Occipital lobe (tissue), 2 donors: ENCODE results near the gene DMRTB1. TPM values are rescaled to one million over a fixed set of nuclear protein-coding genes. Genes with fewer than 3 reads are reported as not detected.

ENCODE experiments used
- DNase-seq: peaks from one replicate; lab custom pipeline; 2025; lab: John Stamatoyannopoulos, UW
- total RNA-seq: library from RNA; depleted of rRNA; stranded (reverse); fragments of >200 nt; gene quantifications from one replicate; pipeline ENCODE4 v1.2.3, GENCODE V29; 2014

The DMRTB1 gene
- total RNA-seq, 1 donor from 2014 or later: not detected

- no peak for DNase-seq
These were observed 5.0 kb downstream of the DMRTB1 start for GRCh38 chr1:53463961-53464899.

- no peak for DNase-seq
These were observed 6.1 kb downstream of the DMRTB1 start for GRCh38 chr1:53465023-53465957.

GRCh38 chr1:53467391-53467790 is 8.2 kb downstream of the DMRTB1 start:
- no peak for DNase-seq

GRCh38 chr1:53468374-53468773 is 9.2 kb downstream of the DMRTB1 start:
- no peak for DNase-seq

- no peak for DNase-seq
These were observed 10.2 kb downstream of the DMRTB1 start for GRCh38 chr1:53469373-53469772.

- DNase-seq: peak; percentile 28
These were observed 11.0 kb downstream of the DMRTB1 start for GRCh38 chr1:53470155-53470554.

- no peak for DNase-seq
These were observed 11.4 kb downstream of the DMRTB1 start for GRCh38 chr1:53470584-53470983.

GRCh38 chr1:53471000-53471399 is 11.8 kb downstream of the DMRTB1 start:
- DNase-seq: no peak

- no peak for DNase-seq
These were observed 14.3 kb downstream of the DMRTB1 start for GRCh38 chr1:53473463-53473862.

GRCh38 chr1:53475664-53476063 is 16.5 kb downstream of the DMRTB1 start:
- no peak for DNase-seq

GRCh38 chr1:53476579-53476978 is 17.4 kb downstream of the DMRTB1 start:
- DNase-seq: no peak

GRCh38 chr1:53477651-53478501 is 18.7 kb downstream of the DMRTB1 start:
- DNase-seq: no peak

- DNase-seq: no peak
These were observed 19.3 kb downstream of the DMRTB1 start for GRCh38 chr1:53478502-53478818.

- DNase-seq: no peak
These were observed 21.5 kb downstream of the DMRTB1 start for GRCh38 chr1:53480678-53481077.

- no peak for DNase-seq
These were observed 22.3 kb downstream of the DMRTB1 start for GRCh38 chr1:53481456-53481855.

- no peak for DNase-seq
These were observed 23.4 kb downstream of the DMRTB1 start for GRCh38 chr1:53482441-53483153.

GRCh38 chr1:53483170-53483569 is 24.0 kb downstream of the DMRTB1 start:
- no peak for DNase-seq

- DNase-seq: no peak
These were observed 24.5 kb downstream of the DMRTB1 start for GRCh38 chr1:53483656-53484055.

GRCh38 chr1:53484705-53485477 is 25.7 kb downstream of the DMRTB1 start:
- DNase-seq: no peak
